ENCODE measurements around the gene C11orf58. TPM values are rescaled to one million over a fixed set of nuclear protein-coding genes. Genes with fewer than 3 reads are reported as not detected.

C11orf58 gene
- total and polyA plus RNA-seq, 2 donors from 2014 or later: 113 to 117 TPM

- Histone ChIP-seq H3K36me3 (ENCODE audit: control insufficient read depth in 2 of 3, insufficient read depth in 3 of 3, low read length in 3 of 3) (peaks cover 0 to 9% (median 4%) of the 10 kb centered on the region in 3 donors), H3K27ac (ENCODE audit: low read depth in 2 of 2, low read length in 2 of 2) (no peak overlapping the region), H3K4me3 (ENCODE audit: low read length in 3 of 3) (no peak overlapping the region), H3K9ac (ENCODE audit: low read length in 3 of 3) (no peak overlapping the region), H3K9me3 (ENCODE audit: control insufficient read depth in 2 of 3, insufficient read depth in 1 of 3, low read length in 3 of 3) (no peaks in the 10 kb centered on the region), H3K4me1 (ENCODE audit: control insufficient read depth in 2 of 3, insufficient read depth in 2 of 3, low read depth in 1 of 3, low read length in 3 of 3) (no peaks in the 10 kb centered on the region), H3K27me3 (ENCODE audit: control insufficient read depth, insufficient read depth, low read length) (no peaks in the 10 kb centered on the region)
- intact Hi-C loops (cut with DNase I): no loop called here
- peak in 1 of 5 donors; percentile 21 for DNase-seq
- FAIRE-seq: no peak
- no peak for TF ChIP-seq CTCF (IDR thresholded peaks at IDR 0.05; ENCODE audit: borderline replicate concordance, extremely low read depth, insufficient read depth)
Observed at GRCh38 chr11:16774936-16775613, 36.6 kb downstream of the C11orf58 start.

- H3K27me3 ChIP-seq (ENCODE audit: control insufficient read depth, insufficient read depth, low read length): no peaks in the 10 kb centered on the region
- peak in 1 of 5 donors; percentile 16 for DNase-seq
- H3K4me3 ChIP-seq (ENCODE audit: low read length in 3 of 3): no peak overlapping the region
- H3K9ac ChIP-seq (ENCODE audit: low read length in 3 of 3): no peak overlapping the region
- no peak for TF ChIP-seq CTCF (IDR thresholded peaks at IDR 0.05; ENCODE audit: borderline replicate concordance, extremely low read depth, insufficient read depth)
- no peak for FAIRE-seq
- peaks cover 0 to 7% (median 4%) of the 10 kb centered on the region in 3 donors for H3K36me3 ChIP-seq (ENCODE audit: control insufficient read depth in 2 of 3, insufficient read depth in 3 of 3, low read length in 3 of 3)
- H3K4me1 ChIP-seq (ENCODE audit: control insufficient read depth in 2 of 3, insufficient read depth in 2 of 3, low read depth in 1 of 3, low read length in 3 of 3): no peaks in the 10 kb centered on the region
- H3K27ac ChIP-seq (ENCODE audit: low read depth in 2 of 2, low read length in 2 of 2): no peak overlapping the region
- H3K9me3 ChIP-seq (ENCODE audit: control insufficient read depth in 2 of 3, insufficient read depth in 1 of 3, low read length in 3 of 3): no peaks in the 10 kb centered on the region
- intact Hi-C loops (cut with DNase I): no loop called here
Observed at GRCh38 chr11:16775614-16776283, 37.3 kb downstream of the C11orf58 start.

GRCh38 chr11:16776711-16777612 lies 38.5 kb downstream of the C11orf58 start:
- no peaks in the 10 kb centered on the region for H3K27me3 ChIP-seq (ENCODE audit: control insufficient read depth, insufficient read depth, low read length)
- intact Hi-C loops (cut with DNase I): no loop called here
- no peak for TF ChIP-seq CTCF (IDR thresholded peaks at IDR 0.05; ENCODE audit: borderline replicate concordance, extremely low read depth, insufficient read depth)
- no peak overlapping the region for H3K9ac ChIP-seq (ENCODE audit: low read length in 3 of 3)
- no peaks in the 10 kb centered on the region for H3K9me3 ChIP-seq (ENCODE audit: control insufficient read depth in 2 of 3, insufficient read depth in 1 of 3, low read length in 3 of 3)
- H3K36me3 ChIP-seq (ENCODE audit: control insufficient read depth in 2 of 3, insufficient read depth in 3 of 3, low read length in 3 of 3): peaks cover 0 to 6% (median 4%) of the 10 kb centered on the region in 3 donors
- no peak overlapping the region for H3K4me3 ChIP-seq (ENCODE audit: low read length in 3 of 3)
- H3K27ac ChIP-seq (ENCODE audit: low read depth in 2 of 2, low read length in 2 of 2): no peak overlapping the region
- DNase-seq (peak in 1 of 5 donors; percentile 16), FAIRE-seq (peak; percentile 11)
- no peaks in the 10 kb centered on the region for H3K4me1 ChIP-seq (ENCODE audit: control insufficient read depth in 2 of 3, insufficient read depth in 2 of 3, low read depth in 1 of 3, low read length in 3 of 3)
